Panc1 (cell line): Measurements from ENCODE around the gene BORCS8.
A peak's percentile ranks its signal among the peaks of the same experiment; 100 is the strongest.

Source experiments
- CTCF ChIP-seq: fragments of 450-650 bp; IDR thresholded peaks from 2 replicates; pipeline ENCODE4 v1.5.1; 2017; ENCODE audit warnings: mild to moderate bottlenecking
- REST ChIP-seq, 2 experiments: IDR thresholded peaks; 2 replicates each; pipeline ENCODE4 v1.6.1; 2011 to 2012; ENCODE audit warnings: low read depth in 2 of 2, control low read depth in 1 of 2, low read length in 1 of 2, mild to moderate bottlenecking in 1 of 2, moderate library complexity in 1 of 2; ENCODE audit not compliant: insufficient read depth in 1 of 2
- SIN3A ChIP-seq: IDR thresholded peaks from 2 replicates; pipeline ENCODE4 v1.6.1; 2012; ENCODE audit warnings: low read depth, mild to moderate bottlenecking, low read length, moderate library complexity, borderline replicate concordance; ENCODE audit not compliant: insufficient read depth
- TCF7L2 ChIP-seq: IDR thresholded peaks from 2 replicates; pipeline ENCODE4 v1.6.1; 2011; ENCODE audit warnings: mild to moderate bottlenecking, low read depth, low read length, inconsistent platforms

GRCh38 chr19:19214892-19215291 lies 22.9 kb upstream of the BORCS8 start:
- TF ChIP-seq TCF7L2 (no peak), CTCF (no peak), REST (IDR thresholded peaks at IDR 0.05; ENCODE audit: insufficient read depth in 1 of 2, low read depth in 2 of 2, low read length in 1 of 2) (peak; percentile 94 to 97), SIN3A (no peak)
